ENCODE results near the gene C19orf85. TPM values are rescaled to one million over a fixed set of nuclear protein-coding genes. Genes with fewer than 3 reads are reported as not detected.

The C19orf85 gene
- total RNA-seq, 4 donors from 2014 or later = not detected

- peaks cover 3 to 61% (median 43%) of the 10 kb centered on the region in 3 donors for H3K4me1 ChIP-seq
- H3K9me3 ChIP-seq = no peaks in the 10 kb centered on the region
- no peak for ATAC-seq
- whole genome bisulfite sequencing, 2 donors (ENCODE audit: low coverage in 1 of 2) = 96% methylated on average over 15 of the region's 47 CpGs; no CpG with 5 or more reads in 1 of the 2 donors
- no peak overlapping the region for H3K4me3 ChIP-seq
- H3K27ac ChIP-seq = no peak overlapping the region
- TF ChIP-seq POLR2AphosphoS5 (IDR thresholded peaks at IDR 0.05) (no peak), POLR2A (IDR thresholded peaks at IDR 0.05) (no peak), EP300 (IDR thresholded peaks at IDR 0.05) (no peak), CTCF (IDR thresholded peaks at IDR 0.05) (no peak)
- H3K27me3 ChIP-seq = no peaks in the 10 kb centered on the region
- peaks cover 0 to 39% of the 10 kb centered on the region in 2 donors for H3K36me3 ChIP-seq
These were observed 18.6 kb upstream of the C19orf85 start for GRCh38 chr19:55482967-55483705.

GRCh38 chr19:55482156-55482961, 17.8 kb upstream of the C19orf85 start:
- Histone ChIP-seq H3K4me3 (no peak overlapping the region), H3K36me3 (peaks cover 0 to 39% of the 10 kb centered on the region in 2 donors), H3K4me1 (peaks cover 3 to 61% (median 42%) of the 10 kb centered on the region in 3 donors), H3K27me3 (no peaks in the 10 kb centered on the region), H3K9me3 (no peaks in the 10 kb centered on the region), H3K27ac (no peak overlapping the region)
- no peak for TF ChIP-seq EP300 (IDR thresholded peaks at IDR 0.05)
- TF ChIP-seq POLR2AphosphoS5 (IDR thresholded peaks at IDR 0.05) = no peak
- TF ChIP-seq CTCF (IDR thresholded peaks at IDR 0.05) = no peak
- no peak for TF ChIP-seq POLR2A (IDR thresholded peaks at IDR 0.05)
- WGBS, 2 donors (ENCODE audit: low coverage in 1 of 2) = 100% methylated on average over 4 of the region's 83 CpGs; no CpG with 5 or more reads in 1 of the 2 donors
- no peak for ATAC-seq

GRCh38 chr19:55481794-55482155, 17.2 kb upstream of the C19orf85 start:
- no peaks in the 10 kb centered on the region for H3K9me3 ChIP-seq
- WGBS, 2 donors (ENCODE audit: low coverage in 1 of 2) = no CpG with 5 or more reads among the region's 40 CpGs
- no peak for TF ChIP-seq EP300 (IDR thresholded peaks at IDR 0.05)
- no peak for TF ChIP-seq POLR2AphosphoS5 (IDR thresholded peaks at IDR 0.05)
- no peak for TF ChIP-seq CTCF (IDR thresholded peaks at IDR 0.05)
- TF ChIP-seq POLR2A (IDR thresholded peaks at IDR 0.05) = no peak
- no peak overlapping the region for H3K27ac ChIP-seq
- H3K36me3 ChIP-seq = peaks cover 0 to 39% of the 10 kb centered on the region in 2 donors
- no peak overlapping the region for H3K4me3 ChIP-seq
- no peaks in the 10 kb centered on the region for H3K27me3 ChIP-seq
- H3K4me1 ChIP-seq = peaks cover 3 to 60% (median 38%) of the 10 kb centered on the region in 3 donors
- ATAC-seq = no peak

- Histone ChIP-seq H3K36me3 (peaks cover 0 to 39% of the 10 kb centered on the region in 2 donors), H3K27me3 (no peaks in the 10 kb centered on the region), H3K9me3 (no peaks in the 10 kb centered on the region), H3K4me1 (peaks cover 3 to 55% (median 33%) of the 10 kb centered on the region in 3 donors), H3K4me3 (no peak overlapping the region), H3K27ac (no peak overlapping the region)
- no peak for ATAC-seq
- WGBS, 2 donors (ENCODE audit: low coverage in 1 of 2) = 80% methylated on average over 4 of the region's 52 CpGs; no CpG with 5 or more reads in 1 of the 2 donors
- TF ChIP-seq CTCF (IDR thresholded peaks at IDR 0.05) = no peak
- TF ChIP-seq EP300 (IDR thresholded peaks at IDR 0.05) = no peak
- TF ChIP-seq POLR2A (IDR thresholded peaks at IDR 0.05) = no peak
- no peak for TF ChIP-seq POLR2AphosphoS5 (IDR thresholded peaks at IDR 0.05)
These were observed 16.7 kb upstream of the C19orf85 start for GRCh38 chr19:55481148-55481793.

Measured in gastroesophageal sphincter (tissue), 4 donors.